Tibial nerve (tissue), 3 donors: ENCODE data around the gene SLC37A1.

Experiments used
- POLR2A ChIP-seq, 2 donors: fragments of 450-650 bp; IDR thresholded peaks; one replicate each; pipeline ENCODE4 v1.6.1; 2017; ENCODE audit warnings: antibody characterized with exemption in 2 of 2, mild to moderate bottlenecking in 2 of 2, moderate library complexity in 2 of 2
- TF ChIP-seq, protein P1 (sequence below), 5 experiments: fragments of 200-600 bp in 3 of 5; fragments of 450-650 bp in 2 of 5; sonication (generic) in 3 of 5; IDR thresholded peaks; one replicate each; pipeline ENCODE4 v1.5.1; 2016 to 2019; ENCODE audit warnings: antibody characterized with exemption in 5 of 5, mild to moderate bottlenecking in 3 of 5, moderate library complexity in 2 of 5

DNA sequence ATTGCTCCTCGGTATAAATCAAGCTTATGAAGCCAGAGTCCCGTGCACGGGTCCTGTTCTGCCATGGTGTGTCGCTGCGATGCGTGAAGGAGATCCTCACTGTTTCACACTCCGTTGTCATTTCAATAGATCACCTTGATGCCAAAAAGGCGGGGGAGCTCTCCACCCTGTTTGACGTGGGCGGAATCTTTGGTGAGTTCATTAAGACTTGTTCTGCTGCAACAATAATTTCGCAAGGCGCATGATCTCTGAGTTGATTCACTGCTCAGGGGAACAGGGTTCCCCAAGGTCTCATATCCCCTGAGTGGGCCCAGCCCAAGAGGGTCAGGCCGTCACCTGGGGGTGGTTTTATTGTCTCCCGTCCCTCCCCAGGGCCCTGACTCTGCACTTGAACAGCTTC is 50.0 kb downstream of the SLC37A1 start:
- no peak for TF ChIP-seq POLR2A (IDR thresholded peaks at IDR 0.05)
- TF ChIP-seq, protein P1, sequence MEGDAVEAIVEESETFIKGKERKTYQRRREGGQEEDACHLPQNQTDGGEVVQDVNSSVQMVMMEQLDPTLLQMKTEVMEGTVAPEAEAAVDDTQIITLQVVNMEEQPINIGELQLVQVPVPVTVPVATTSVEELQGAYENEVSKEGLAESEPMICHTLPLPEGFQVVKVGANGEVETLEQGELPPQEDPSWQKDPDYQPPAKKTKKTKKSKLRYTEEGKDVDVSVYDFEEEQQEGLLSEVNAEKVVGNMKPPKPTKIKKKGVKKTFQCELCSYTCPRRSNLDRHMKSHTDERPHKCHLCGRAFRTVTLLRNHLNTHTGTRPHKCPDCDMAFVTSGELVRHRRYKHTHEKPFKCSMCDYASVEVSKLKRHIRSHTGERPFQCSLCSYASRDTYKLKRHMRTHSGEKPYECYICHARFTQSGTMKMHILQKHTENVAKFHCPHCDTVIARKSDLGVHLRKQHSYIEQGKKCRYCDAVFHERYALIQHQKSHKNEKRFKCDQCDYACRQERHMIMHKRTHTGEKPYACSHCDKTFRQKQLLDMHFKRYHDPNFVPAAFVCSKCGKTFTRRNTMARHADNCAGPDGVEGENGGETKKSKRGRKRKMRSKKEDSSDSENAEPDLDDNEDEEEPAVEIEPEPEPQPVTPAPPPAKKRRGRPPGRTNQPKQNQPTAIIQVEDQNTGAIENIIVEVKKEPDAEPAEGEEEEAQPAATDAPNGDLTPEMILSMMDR (IDR thresholded peaks at IDR 0.05) = no peak
